ENCODE measurements around the gene KIAA0513. TPM values are rescaled to one million over a fixed set of nuclear protein-coding genes. Genes with fewer than 3 reads are reported as not detected.

The KIAA0513 gene
- total RNA-seq, 1 experiment from 2014 or later = 8.7 TPM

DNA sequence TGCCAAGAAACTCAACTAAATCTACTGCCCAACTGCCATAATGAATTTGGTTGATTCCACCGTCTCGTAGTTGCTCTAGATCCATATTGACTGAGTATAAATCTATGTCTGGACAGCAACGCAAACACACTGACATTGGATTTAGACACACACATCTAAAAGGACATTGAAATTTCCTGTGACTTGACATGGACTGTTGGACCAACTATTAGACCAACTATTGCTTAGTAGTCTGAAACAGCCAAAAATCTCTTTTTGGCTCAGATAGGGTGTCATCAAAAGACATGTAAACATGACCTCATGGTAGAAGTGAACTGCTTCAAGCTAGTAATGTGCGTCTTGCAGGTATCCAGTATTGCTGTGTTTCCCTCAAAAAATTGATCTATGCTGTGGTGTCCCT, 31.3 kb downstream of the KIAA0513 start:
- ATAC-seq = no peak
- no peak overlapping the region for H3K4me3 ChIP-seq (ENCODE audit: low read depth in 2 of 2, low read length in 2 of 2)
- H3K27me3 ChIP-seq (ENCODE audit: control insufficient read depth, insufficient read depth, low read length) = no peaks in the 10 kb centered on the region
- H3K27ac ChIP-seq (ENCODE audit: low read length) = no peak overlapping the region
- H3K4me1 ChIP-seq (ENCODE audit: control insufficient read depth, insufficient read depth, low read length) = peaks cover 9% of the 10 kb centered on the region
- DNase-seq (ENCODE audit: low read depth, low spot score) = no peak
- H3K36me3 ChIP-seq (ENCODE audit: control insufficient read depth, insufficient read depth, low read length) = no peaks in the 10 kb centered on the region
- TF ChIP-seq, protein P1, sequence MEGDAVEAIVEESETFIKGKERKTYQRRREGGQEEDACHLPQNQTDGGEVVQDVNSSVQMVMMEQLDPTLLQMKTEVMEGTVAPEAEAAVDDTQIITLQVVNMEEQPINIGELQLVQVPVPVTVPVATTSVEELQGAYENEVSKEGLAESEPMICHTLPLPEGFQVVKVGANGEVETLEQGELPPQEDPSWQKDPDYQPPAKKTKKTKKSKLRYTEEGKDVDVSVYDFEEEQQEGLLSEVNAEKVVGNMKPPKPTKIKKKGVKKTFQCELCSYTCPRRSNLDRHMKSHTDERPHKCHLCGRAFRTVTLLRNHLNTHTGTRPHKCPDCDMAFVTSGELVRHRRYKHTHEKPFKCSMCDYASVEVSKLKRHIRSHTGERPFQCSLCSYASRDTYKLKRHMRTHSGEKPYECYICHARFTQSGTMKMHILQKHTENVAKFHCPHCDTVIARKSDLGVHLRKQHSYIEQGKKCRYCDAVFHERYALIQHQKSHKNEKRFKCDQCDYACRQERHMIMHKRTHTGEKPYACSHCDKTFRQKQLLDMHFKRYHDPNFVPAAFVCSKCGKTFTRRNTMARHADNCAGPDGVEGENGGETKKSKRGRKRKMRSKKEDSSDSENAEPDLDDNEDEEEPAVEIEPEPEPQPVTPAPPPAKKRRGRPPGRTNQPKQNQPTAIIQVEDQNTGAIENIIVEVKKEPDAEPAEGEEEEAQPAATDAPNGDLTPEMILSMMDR (IDR thresholded peaks at IDR 0.05) = no peak
- TF ChIP-seq, protein P2, sequence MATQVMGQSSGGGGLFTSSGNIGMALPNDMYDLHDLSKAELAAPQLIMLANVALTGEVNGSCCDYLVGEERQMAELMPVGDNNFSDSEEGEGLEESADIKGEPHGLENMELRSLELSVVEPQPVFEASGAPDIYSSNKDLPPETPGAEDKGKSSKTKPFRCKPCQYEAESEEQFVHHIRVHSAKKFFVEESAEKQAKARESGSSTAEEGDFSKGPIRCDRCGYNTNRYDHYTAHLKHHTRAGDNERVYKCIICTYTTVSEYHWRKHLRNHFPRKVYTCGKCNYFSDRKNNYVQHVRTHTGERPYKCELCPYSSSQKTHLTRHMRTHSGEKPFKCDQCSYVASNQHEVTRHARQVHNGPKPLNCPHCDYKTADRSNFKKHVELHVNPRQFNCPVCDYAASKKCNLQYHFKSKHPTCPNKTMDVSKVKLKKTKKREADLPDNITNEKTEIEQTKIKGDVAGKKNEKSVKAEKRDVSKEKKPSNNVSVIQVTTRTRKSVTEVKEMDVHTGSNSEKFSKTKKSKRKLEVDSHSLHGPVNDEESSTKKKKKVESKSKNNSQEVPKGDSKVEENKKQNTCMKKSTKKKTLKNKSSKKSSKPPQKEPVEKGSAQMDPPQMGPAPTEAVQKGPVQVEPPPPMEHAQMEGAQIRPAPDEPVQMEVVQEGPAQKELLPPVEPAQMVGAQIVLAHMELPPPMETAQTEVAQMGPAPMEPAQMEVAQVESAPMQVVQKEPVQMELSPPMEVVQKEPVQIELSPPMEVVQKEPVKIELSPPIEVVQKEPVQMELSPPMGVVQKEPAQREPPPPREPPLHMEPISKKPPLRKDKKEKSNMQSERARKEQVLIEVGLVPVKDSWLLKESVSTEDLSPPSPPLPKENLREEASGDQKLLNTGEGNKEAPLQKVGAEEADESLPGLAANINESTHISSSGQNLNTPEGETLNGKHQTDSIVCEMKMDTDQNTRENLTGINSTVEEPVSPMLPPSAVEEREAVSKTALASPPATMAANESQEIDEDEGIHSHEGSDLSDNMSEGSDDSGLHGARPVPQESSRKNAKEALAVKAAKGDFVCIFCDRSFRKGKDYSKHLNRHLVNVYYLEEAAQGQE (IDR thresholded peaks at IDR 0.05; ENCODE audit: insufficient read depth in 1 of 2, low read depth in 2 of 2, low read length in 1 of 2) = no peak
- TF ChIP-seq POLR2AphosphoS5 (IDR thresholded peaks at IDR 0.05; ENCODE audit: low read depth, low read length) = no peak
- CTCF ChIA-PET = no interaction called here
- intact Hi-C loops (cut with micrococcal nuclease; ENCODE audit: unreplicated experiment) = no loop called here
- in situ Hi-C loops (cut with HindIII; ENCODE audit: low pct_unique_long_range_greater_than_20kb, low sequenced_read_pairs) = no loop called here
- H3K9me3 ChIP-seq (ENCODE audit: control insufficient read depth, insufficient read depth, low read depth, low read length) = no peaks in the 10 kb centered on the region
- no TSS peak for BruUV-seq (replicated peaks)
- POLR2A ChIA-PET = interaction anchor here (0.6 kb wide), 1 partner anchor 443 kb away, joined by 12 read pairs; no protein-coding TSS in a partner anchor

DNA sequence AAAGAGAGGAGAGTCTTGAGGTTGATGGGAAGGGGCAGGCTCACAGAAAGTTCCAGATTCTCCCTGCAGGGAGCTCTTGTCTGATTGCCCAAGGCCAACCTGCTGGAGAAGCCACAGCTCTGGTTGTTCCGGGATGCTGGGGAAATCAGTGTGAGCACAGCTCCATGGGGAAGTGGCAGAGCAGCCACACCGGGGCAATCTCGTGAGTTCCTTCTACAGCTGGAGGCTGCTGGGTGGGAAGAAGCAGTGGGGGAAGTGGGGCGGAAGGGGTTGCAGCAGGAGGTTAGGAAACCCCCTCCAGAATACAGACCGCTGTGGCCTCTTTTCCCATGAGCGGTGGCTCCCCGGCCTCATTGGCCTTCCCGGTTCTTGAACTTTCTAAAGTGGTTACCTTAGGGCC, 34.0 kb downstream of the KIAA0513 start:
- Histone ChIP-seq H3K4me1 (ENCODE audit: control insufficient read depth, insufficient read depth, low read length) (peaks cover 6% of the 10 kb centered on the region), H3K36me3 (ENCODE audit: control insufficient read depth, insufficient read depth, low read length) (no peaks in the 10 kb centered on the region), H3K27me3 (ENCODE audit: control insufficient read depth, insufficient read depth, low read length) (no peaks in the 10 kb centered on the region), H3K27ac (ENCODE audit: low read length) (no peak overlapping the region), H3K9me3 (ENCODE audit: control insufficient read depth, insufficient read depth, low read depth, low read length) (no peaks in the 10 kb centered on the region), H3K4me3 (ENCODE audit: low read depth in 2 of 2, low read length in 2 of 2) (no peak overlapping the region)
- intact Hi-C loops (cut with micrococcal nuclease; ENCODE audit: unreplicated experiment) (no loop called here), in situ Hi-C loops (cut with HindIII; ENCODE audit: low pct_unique_long_range_greater_than_20kb, low sequenced_read_pairs) (no loop called here)
- ATAC-seq = no peak
- no peak for DNase-seq (ENCODE audit: low read depth, low spot score)
- no peak for TF ChIP-seq SIN3A (IDR thresholded peaks at IDR 0.05; ENCODE audit: borderline replicate concordance, insufficient read depth, low read depth, low read length)
- TF ChIP-seq TCF7L2 (IDR thresholded peaks at IDR 0.05; ENCODE audit: low read depth, low read length) = no peak
- ChIA-PET POLR2A (no interaction called here), CTCF (no interaction called here)
- no TSS peak for BruUV-seq (replicated peaks)

DNA sequence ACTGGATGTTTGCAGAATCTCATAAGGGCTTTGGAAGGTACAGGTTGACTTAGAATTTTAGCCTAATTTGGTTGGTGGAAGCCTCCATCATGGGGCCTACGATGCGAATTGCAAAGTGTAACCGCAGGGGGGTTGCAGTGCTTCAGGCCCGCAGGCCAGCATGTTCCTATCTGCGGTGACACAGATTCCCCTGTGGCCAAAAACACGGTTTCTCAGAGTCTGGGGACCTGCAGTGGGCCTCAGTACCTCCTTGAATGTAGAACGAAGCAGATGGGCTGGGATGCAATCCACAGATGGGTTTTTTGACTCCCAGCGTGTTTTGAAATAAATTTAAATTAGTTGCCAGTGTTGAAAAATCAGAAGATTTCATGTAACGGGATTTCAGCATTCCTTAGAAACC, 34.7 kb downstream of the KIAA0513 start:
- Histone ChIP-seq H3K4me3 (ENCODE audit: low read depth in 2 of 2, low read length in 2 of 2) (no peak overlapping the region), H3K4me1 (ENCODE audit: control insufficient read depth, insufficient read depth, low read length) (no peaks in the 10 kb centered on the region), H3K36me3 (ENCODE audit: control insufficient read depth, insufficient read depth, low read length) (no peaks in the 10 kb centered on the region), H3K27ac (ENCODE audit: low read length) (no peak overlapping the region), H3K9me3 (ENCODE audit: control insufficient read depth, insufficient read depth, low read depth, low read length) (no peaks in the 10 kb centered on the region), H3K27me3 (ENCODE audit: control insufficient read depth, insufficient read depth, low read length) (no peaks in the 10 kb centered on the region)
- no peak for ATAC-seq
- TF ChIP-seq, protein P2 (IDR thresholded peaks at IDR 0.05; ENCODE audit: insufficient read depth in 1 of 2, low read depth in 2 of 2, low read length in 1 of 2) = no peak
- TF ChIP-seq, protein P1 (IDR thresholded peaks at IDR 0.05) = no peak
- TF ChIP-seq SIN3A (IDR thresholded peaks at IDR 0.05; ENCODE audit: borderline replicate concordance, insufficient read depth, low read depth, low read length) (no peak), TCF7L2 (IDR thresholded peaks at IDR 0.05; ENCODE audit: low read depth, low read length) (no peak), POLR2AphosphoS5 (IDR thresholded peaks at IDR 0.05; ENCODE audit: low read depth, low read length) (no peak)
- in situ Hi-C loops (cut with HindIII; ENCODE audit: low pct_unique_long_range_greater_than_20kb, low sequenced_read_pairs) = no loop called here
- DNase-seq (ENCODE audit: low read depth, low spot score) = no peak
- CTCF ChIA-PET = no interaction called here
- POLR2A ChIA-PET = no interaction called here
- intact Hi-C loops (cut with micrococcal nuclease; ENCODE audit: unreplicated experiment) = no loop called here
- no TSS peak for BruUV-seq (replicated peaks)
